ENCODE measurements around the gene BLCAP. TPM values are rescaled to one million over a fixed set of nuclear protein-coding genes. Genes with fewer than 3 reads are reported as not detected.

The BLCAP gene
- total RNA-seq, 1 experiment from 2014 or later, result 54.3 TPM

- no peak overlapping the region for H4K91ac ChIP-seq (ENCODE audit: insufficient read length, low read depth, low read length)
- no peak overlapping the region for H3K4me2 ChIP-seq (ENCODE audit: insufficient read depth, insufficient read length, low read length)
- Mint-ChIP-seq H3K4me1 (peaks cover 22 to 26% of the 10 kb centered on the region in 2 experiments), H3K9me3 (no peaks in the 10 kb centered on the region), H3K27me3 (ENCODE audit: low read depth) (peaks cover 37% of the 10 kb centered on the region), H3K27ac (no peak overlapping the region), H3K4me3 (no peak overlapping the region), H3K36me3 (ENCODE audit: insufficient read depth in 1 of 3, low read depth in 3 of 3) (no peaks in the 10 kb centered on the region)
- no peak overlapping the region for H2BK20ac ChIP-seq (ENCODE audit: low read depth, low read length, poor library complexity, severe bottlenecking)
- WGBS (ENCODE audit: extremely low coverage, insufficient read length, low lambda C conversion rate), result no CpG with 5 or more reads among the region's 3 CpGs
- no peak overlapping the region for H2BK12ac ChIP-seq (ENCODE audit: insufficient read length, low read depth, low read length)
- H3K56ac ChIP-seq (ENCODE audit: insufficient read length, low read depth, low read length), result no peak overlapping the region
- H2AK5ac ChIP-seq (ENCODE audit: insufficient read length, low read length), result no peak overlapping the region
- no peaks in the 10 kb centered on the region for H3K79me2 ChIP-seq (ENCODE audit: insufficient read depth, low read length)
- H4K8ac ChIP-seq (replicated peaks; ENCODE audit: insufficient read length, low read depth, low read length), result no peak overlapping the region
- H3K79me1 ChIP-seq (ENCODE audit: insufficient read depth, low read depth, low read length, poor library complexity, severe bottlenecking), result no peaks in the 10 kb centered on the region
- H4K5ac ChIP-seq (ENCODE audit: insufficient read length, low read depth, low read length), result no peak overlapping the region
- H2BK5ac ChIP-seq (ENCODE audit: insufficient read length, low read length), result no peak overlapping the region
- no peak overlapping the region for H3K4ac ChIP-seq (ENCODE audit: low read depth, low read length)
- no peaks in the 10 kb centered on the region for H3K27me3 ChIP-seq (ENCODE audit: insufficient read depth, low read length)
- no peak overlapping the region for H3K27ac ChIP-seq (ENCODE audit: insufficient read length, low read depth, low read length)
- H2AFZ ChIP-seq (ENCODE audit: low read length), result no peak overlapping the region
- no peak overlapping the region for H3K18ac ChIP-seq (ENCODE audit: insufficient read length, low read depth, low read length)
- no peak for DNase-seq
- no peak overlapping the region for H3K9ac ChIP-seq (ENCODE audit: extremely low read depth, insufficient read length, low read length)
- H3K4me1 ChIP-seq (ENCODE audit: insufficient read depth, low read length), result peaks cover 3% of the 10 kb centered on the region; the same call in 1 of the 2 replicates
- no peak overlapping the region for H3K14ac ChIP-seq (ENCODE audit: insufficient read depth, low read length)
- TF ChIP-seq CTCF (conservative IDR thresholded peaks at IDR 0.05), result no peak
- H3K23me2 ChIP-seq (ENCODE audit: insufficient read length, low read depth, low read length, poor library complexity, severe bottlenecking), result no peaks in the 10 kb centered on the region
- no peak overlapping the region for H3T11ph ChIP-seq (ENCODE audit: low read length)
- no peak overlapping the region for H2BK120ac ChIP-seq (ENCODE audit: low read depth, low read length, poor library complexity, severe bottlenecking)
- H3K9me3 ChIP-seq (ENCODE audit: control insufficient read depth, low read depth, low read length), result no peaks in the 10 kb centered on the region
- no peaks in the 10 kb centered on the region for H4K20me1 ChIP-seq (ENCODE audit: control insufficient read depth, insufficient read depth, insufficient read length)
- no peak overlapping the region for H2BK15ac ChIP-seq (ENCODE audit: low read depth, low read length)
- no peak overlapping the region for H3K23ac ChIP-seq (ENCODE audit: insufficient read length, low read depth, low read length)
These were observed 35.2 kb upstream of the BLCAP start for GRCh38 chr20:37562695-37563480.
